Esophagus squamous epithelium (tissue), 5 donors: ENCODE results near the gene NAA25. TPM values are rescaled to one million over a fixed set of nuclear protein-coding genes. Genes with fewer than 3 reads are reported as not detected.
"Not testable (repeated sequence)": the region's sequence is repeated elsewhere in the genome, so short reads cannot be mapped to it uniquely, and the experiment has no call there.

Experiments used
- DNase-seq: peaks from one replicate; lab custom pipeline; 2025; lab: John Stamatoyannopoulos, UW
- H3K27ac ChIP-seq, 4 donors: fragments of 200-600 bp; sonication (generic); one replicate each; pipeline ENCODE4 v1.5.1; 2016 to 2019; ENCODE audit warnings: mild to moderate bottlenecking in 1 of 4
- H3K27me3 ChIP-seq, 4 donors: fragments of 200-600 bp; sonication (generic); 1 replicate in 3 of 4; 2 replicates in 1 of 4; pipeline versions ENCODE4 v1.5.1 to v1.6.0; 2017 to 2021; ENCODE audit warnings: antibody characterized with exemption in 1 of 4
- H3K36me3 ChIP-seq, 3 donors: fragments of 200-600 bp; sonication (generic); one replicate each; pipeline ENCODE4 v1.5.1; 2016 to 2019
- H3K4me1 ChIP-seq, 3 donors: fragments of 200-600 bp; sonication (generic); one replicate each; pipeline ENCODE4 v1.5.1; 2017 to 2019
- H3K4me3 ChIP-seq, 4 donors: fragments of 200-600 bp; sonication (generic); 1 replicate in 3 of 4; 2 replicates in 1 of 4; pipeline ENCODE4 v1.5.1; 2016 to 2019; ENCODE audit warnings: mild to moderate bottlenecking in 2 of 4, moderate library complexity in 1 of 4
- H3K9me3 ChIP-seq, 3 donors: fragments of 200-600 bp; sonication (generic); one replicate each; pipeline ENCODE4 v1.5.1; 2016 to 2019
- POLR2A ChIP-seq, 4 donors: fragments of 450-650 bp; IDR thresholded peaks; one replicate each; pipeline ENCODE4 v1.6.1; 2017; ENCODE audit warnings: antibody characterized with exemption in 4 of 4, mild to moderate bottlenecking in 4 of 4, moderate library complexity in 3 of 4
- WGBS, 2 donors: methylation state at CpG; one replicate each; pipeline ENCODE4 v1.1.5; 2018; 5-methylcytosine and 5-hydroxymethylcytosine counted together
- intact Hi-C: fragments of 100-400 bp; cut with DNase I; formaldehyde crosslinking; loops from one replicate; pipeline ENCODE4 v1.15.0; 2022
- total RNA-seq, 4 donors: library from RNA; depleted of rRNA; stranded (reverse); fragments of >200 nt; gene quantifications; one replicate each; pipeline ENCODE4 v1.1.0, GENCODE V29; 2016
- TF ChIP-seq, protein P1 (sequence below), 6 experiments: fragments of 450-650 bp in 4 of 6; fragments of 200-600 bp in 2 of 6; sonication (generic) in 2 of 6; IDR thresholded peaks; one replicate each; pipeline ENCODE4 v1.5.1; 2016 to 2019; ENCODE audit warnings: antibody characterized with exemption in 6 of 6, mild to moderate bottlenecking in 4 of 6, moderate library complexity in 4 of 6
- donor health status: DM: yes; HTN: yes; CAD: no.

Gene NAA25
- total RNA-seq, 4 donors from 2014 or later = 12.6 to 36.6 (median 26.4) TPM

DNA sequence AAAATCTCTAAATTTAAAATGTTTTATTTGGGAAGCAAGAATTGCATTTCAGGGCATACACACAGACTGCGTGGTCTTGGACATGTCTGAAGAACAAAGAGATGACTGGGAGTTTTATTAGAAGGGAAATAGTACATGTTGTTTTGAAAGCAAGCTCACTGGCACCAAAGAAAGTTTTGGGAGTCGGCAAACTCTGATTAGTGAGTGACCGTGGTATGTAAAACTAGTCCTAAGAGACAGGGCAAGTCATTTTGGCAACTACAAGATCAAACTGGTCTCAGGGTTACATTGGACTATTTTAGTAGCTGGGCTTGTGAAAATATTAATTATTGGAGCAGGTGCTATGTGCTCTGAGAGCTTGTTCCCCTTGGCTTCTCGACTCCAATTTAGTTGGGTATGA is 110.6 kb downstream of the NAA25 start:
- H3K27me3 ChIP-seq = no peaks in the 10 kb centered on the region
- intact Hi-C loops = no loop called here
- WGBS, 2 donors = 87 to 89% methylated on average over 4 of the region's 4 CpGs
- H3K36me3 ChIP-seq = peaks cover 0 to 15% (median 0%) of the 10 kb centered on the region in 3 donors
- H3K27ac ChIP-seq = no peak overlapping the region
- no peaks in the 10 kb centered on the region for H3K9me3 ChIP-seq
- no peak overlapping the region for H3K4me3 ChIP-seq
- DNase-seq = no peak
- TF ChIP-seq, protein P1, sequence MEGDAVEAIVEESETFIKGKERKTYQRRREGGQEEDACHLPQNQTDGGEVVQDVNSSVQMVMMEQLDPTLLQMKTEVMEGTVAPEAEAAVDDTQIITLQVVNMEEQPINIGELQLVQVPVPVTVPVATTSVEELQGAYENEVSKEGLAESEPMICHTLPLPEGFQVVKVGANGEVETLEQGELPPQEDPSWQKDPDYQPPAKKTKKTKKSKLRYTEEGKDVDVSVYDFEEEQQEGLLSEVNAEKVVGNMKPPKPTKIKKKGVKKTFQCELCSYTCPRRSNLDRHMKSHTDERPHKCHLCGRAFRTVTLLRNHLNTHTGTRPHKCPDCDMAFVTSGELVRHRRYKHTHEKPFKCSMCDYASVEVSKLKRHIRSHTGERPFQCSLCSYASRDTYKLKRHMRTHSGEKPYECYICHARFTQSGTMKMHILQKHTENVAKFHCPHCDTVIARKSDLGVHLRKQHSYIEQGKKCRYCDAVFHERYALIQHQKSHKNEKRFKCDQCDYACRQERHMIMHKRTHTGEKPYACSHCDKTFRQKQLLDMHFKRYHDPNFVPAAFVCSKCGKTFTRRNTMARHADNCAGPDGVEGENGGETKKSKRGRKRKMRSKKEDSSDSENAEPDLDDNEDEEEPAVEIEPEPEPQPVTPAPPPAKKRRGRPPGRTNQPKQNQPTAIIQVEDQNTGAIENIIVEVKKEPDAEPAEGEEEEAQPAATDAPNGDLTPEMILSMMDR (IDR thresholded peaks at IDR 0.05) = no peak
- no peak for TF ChIP-seq POLR2A (IDR thresholded peaks at IDR 0.05)
- peaks cover 0 to 36% (median 8%) of the 10 kb centered on the region in 3 donors for H3K4me1 ChIP-seq

DNA sequence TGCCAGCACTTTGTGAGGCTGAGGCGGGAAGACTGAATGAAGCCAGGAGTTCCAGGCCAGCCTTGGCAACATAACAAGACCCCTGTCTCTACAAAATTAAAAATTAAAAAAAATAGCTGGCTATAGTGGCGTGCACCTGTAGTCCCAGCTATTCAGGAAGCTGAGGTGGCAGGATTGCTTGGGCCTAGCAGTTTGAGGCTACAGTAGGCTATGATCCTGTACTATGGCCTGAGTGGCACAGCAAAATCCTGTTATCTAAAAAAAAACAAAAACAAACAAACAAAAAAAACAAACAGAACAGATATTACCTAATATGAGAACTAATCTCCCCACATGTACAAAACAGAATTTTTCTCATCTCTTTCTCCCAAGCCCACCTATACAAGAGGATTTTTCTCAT is 111.3 kb downstream of the NAA25 start:
- H3K9me3 ChIP-seq = no peaks in the 10 kb centered on the region
- H3K4me1 ChIP-seq = peaks cover 0 to 36% (median 8%) of the 10 kb centered on the region in 3 donors
- no peaks in the 10 kb centered on the region for H3K27me3 ChIP-seq
- TF ChIP-seq, protein P1 (IDR thresholded peaks at IDR 0.05) = no peak
- no peak for TF ChIP-seq POLR2A (IDR thresholded peaks at IDR 0.05)
- intact Hi-C loops = no loop called here
- no peak overlapping the region for H3K27ac ChIP-seq
- no peak for DNase-seq
- WGBS, 2 donors = 93 to 100% methylated on average over 2 of the region's 2 CpGs
- peaks cover 0 to 14% (median 0%) of the 10 kb centered on the region in 3 donors for H3K36me3 ChIP-seq
- H3K4me3 ChIP-seq = no peak overlapping the region

GRCh38 chr12:111995782-111996480 is 112.7 kb downstream of the NAA25 start:
- no peak overlapping the region for H3K27ac ChIP-seq
- peaks cover 0 to 8% (median 0%) of the 10 kb centered on the region in 3 donors for H3K36me3 ChIP-seq
- intact Hi-C loops = no loop called here
- WGBS, 2 donors = 100% methylated on average over 1 of the region's 1 CpG
- H3K4me1 ChIP-seq = peaks cover 0 to 36% (median 8%) of the 10 kb centered on the region in 3 donors
- TF ChIP-seq, protein P1 (IDR thresholded peaks at IDR 0.05) = no peak
- TF ChIP-seq POLR2A (IDR thresholded peaks at IDR 0.05) = no peak
- no peaks in the 10 kb centered on the region for H3K27me3 ChIP-seq
- H3K9me3 ChIP-seq = no peaks in the 10 kb centered on the region
- DNase-seq = no peak
- H3K4me3 ChIP-seq = no peak overlapping the region

GRCh38 chr12:111994211-111995111 is 114.1 kb downstream of the NAA25 start:
- intact Hi-C loops, H3K9me3 ChIP-seq, DNase-seq, H3K27me3 ChIP-seq: not testable (repeated sequence)
- H3K36me3 ChIP-seq = peaks cover 0 to 10% (median 0%) of the 10 kb centered on the region in 3 donors
- peak overlapping the region in 2 of 4 donors; percentile 22 to 40 for H3K27ac ChIP-seq
- peaks cover 0 to 34% (median 8%) of the 10 kb centered on the region in 3 donors for H3K4me1 ChIP-seq
- WGBS, 2 donors = 36 to 50% methylated on average over 17 of the region's 17 CpGs
- H3K4me3 ChIP-seq = peak overlapping the region in 3 of 4 donors; percentile 6 to 44 (median 23)

- Histone ChIP-seq H3K9me3 (no peaks in the 10 kb centered on the region), H3K27ac (peak overlapping the region in 2 of 4 donors; percentile 22 to 40), H3K27me3 (no peaks in the 10 kb centered on the region), H3K4me1 (peaks cover 0 to 28% (median 8%) of the 10 kb centered on the region in 3 donors), H3K4me3 (peak overlapping the region in 2 of 4 donors; percentile 6 to 23), H3K36me3 (peaks cover 0 to 10% (median 0%) of the 10 kb centered on the region in 3 donors)
- intact Hi-C loops = no loop called here
- TF ChIP-seq, protein P1 (IDR thresholded peaks at IDR 0.05) = no peak
- no peak for TF ChIP-seq POLR2A (IDR thresholded peaks at IDR 0.05)
- DNase-seq = no peak
- WGBS, 2 donors = 65 to 75% methylated on average over 2 of the region's 2 CpGs
These were observed 115.1 kb downstream of the NAA25 start for GRCh38 chr12:111993292-111994150.
